Central memory CD4-positive, alpha-beta T cell (primary cell): Measurements from ENCODE around the gene GLTPD2.

ENCODE experiments used
- DNase-seq: peaks from one replicate; pipeline ENCODE4 v3.0.0; 2022
- total RNA-seq, 3 experiments: gene quantifications; one replicate each; lab custom pipeline; 2026; lab: John Stamatoyannopoulos, UW

The GLTPD2 gene
- total RNA-seq, result 0 to 0.39 (median 0.04) reads per million in 3 experiments

GRCh38 chr17:4788807-4789700 lies at the start of gene GLTPD2:
Gene GLTPD2 (plus strand): TSS chr17:4788964. CDS start chr17:4789012, 48 bp downstream.
- no peak for DNase-seq

- DNase-seq, result peak; percentile 69
These were observed 49.4 kb upstream of the GLTPD2 start, which contains the start of the genes CXCL16 and ZMYND15 for GRCh38 chr17:4739122-4740024. Gene CXCL16 (minus strand): TSS chr17:4739928. CDS start chr17:4739339, 589 bp downstream. Gene ZMYND15 (plus strand): TSS chr17:4739833. CDS start chr17:4740549, 716 bp downstream.

- DNase-seq, result no peak
These were observed 48.8 kb upstream of the GLTPD2 start for GRCh38 chr17:4740025-4740351.

DNA sequence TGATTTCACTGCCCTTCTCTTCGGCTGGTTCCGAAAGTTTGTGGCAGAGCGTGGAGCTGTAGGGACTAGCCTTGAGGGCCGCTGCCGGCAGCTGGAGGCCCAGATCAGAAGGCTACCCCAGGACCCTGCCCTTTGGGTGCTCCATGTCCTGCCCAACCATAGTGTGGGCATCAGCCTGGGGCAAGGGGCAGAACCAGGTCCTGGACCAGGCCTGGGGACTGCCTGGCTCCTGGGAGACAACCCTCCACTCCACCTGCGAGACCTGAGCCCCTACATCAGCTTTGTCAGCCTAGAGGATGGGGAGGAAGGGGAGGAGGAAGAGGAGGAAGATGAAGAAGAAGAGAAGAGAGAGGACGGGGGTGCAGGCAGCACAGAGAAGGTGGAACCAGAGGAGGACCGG lies 48.2 kb upstream of the GLTPD2 start:
- DNase-seq, result no peak

GRCh38 chr17:4741544-4741943 lies 47.2 kb upstream of the GLTPD2 start:
- no peak for DNase-seq

DNA sequence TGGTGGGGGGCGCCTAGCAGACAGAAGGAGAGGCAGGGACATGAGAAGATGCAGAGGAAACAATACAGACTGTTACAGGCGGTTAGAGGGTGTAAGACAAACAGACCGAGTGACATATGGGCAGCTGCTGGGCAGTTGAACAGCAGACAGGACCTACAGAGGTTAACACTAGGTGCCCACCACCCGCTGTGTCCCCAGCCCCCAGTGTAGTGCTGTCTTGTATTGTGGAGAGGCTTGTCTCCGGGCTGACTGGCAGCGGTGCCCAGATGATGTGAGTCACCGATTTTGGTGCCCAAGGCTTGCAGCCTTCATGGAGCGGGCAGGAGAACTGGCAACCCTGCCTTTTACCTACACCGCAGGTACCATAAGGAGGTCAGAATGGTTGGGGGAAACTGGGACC lies 46.6 kb upstream of the GLTPD2 start:
- DNase-seq, result no peak

DNA sequence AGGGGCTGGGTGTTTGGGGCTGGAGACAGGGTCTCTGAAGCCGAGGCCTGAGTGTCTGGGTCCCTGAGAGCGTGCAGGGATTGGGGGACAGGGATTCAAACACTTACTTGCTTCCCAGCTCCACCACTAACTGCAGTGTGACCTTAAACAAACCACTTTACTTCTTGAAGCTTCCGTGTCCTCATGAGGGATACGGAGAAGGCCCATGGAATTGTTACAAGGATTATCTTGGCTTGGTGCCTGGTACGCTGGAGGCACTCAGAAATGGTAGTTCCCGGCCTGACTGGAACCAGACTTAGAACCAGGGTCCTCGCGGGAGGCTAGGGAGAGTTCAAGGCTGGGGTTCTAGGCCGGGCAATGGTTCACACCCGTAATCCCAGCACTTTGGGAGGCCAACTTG lies 46.1 kb upstream of the GLTPD2 start:
- no peak for DNase-seq

GRCh38 chr17:4743216-4743615 lies 45.5 kb upstream of the GLTPD2 start:
- DNase-seq, result no peak

- no peak for DNase-seq
These were observed 44.9 kb upstream of the GLTPD2 start for GRCh38 chr17:4743898-4744297.

DNA sequence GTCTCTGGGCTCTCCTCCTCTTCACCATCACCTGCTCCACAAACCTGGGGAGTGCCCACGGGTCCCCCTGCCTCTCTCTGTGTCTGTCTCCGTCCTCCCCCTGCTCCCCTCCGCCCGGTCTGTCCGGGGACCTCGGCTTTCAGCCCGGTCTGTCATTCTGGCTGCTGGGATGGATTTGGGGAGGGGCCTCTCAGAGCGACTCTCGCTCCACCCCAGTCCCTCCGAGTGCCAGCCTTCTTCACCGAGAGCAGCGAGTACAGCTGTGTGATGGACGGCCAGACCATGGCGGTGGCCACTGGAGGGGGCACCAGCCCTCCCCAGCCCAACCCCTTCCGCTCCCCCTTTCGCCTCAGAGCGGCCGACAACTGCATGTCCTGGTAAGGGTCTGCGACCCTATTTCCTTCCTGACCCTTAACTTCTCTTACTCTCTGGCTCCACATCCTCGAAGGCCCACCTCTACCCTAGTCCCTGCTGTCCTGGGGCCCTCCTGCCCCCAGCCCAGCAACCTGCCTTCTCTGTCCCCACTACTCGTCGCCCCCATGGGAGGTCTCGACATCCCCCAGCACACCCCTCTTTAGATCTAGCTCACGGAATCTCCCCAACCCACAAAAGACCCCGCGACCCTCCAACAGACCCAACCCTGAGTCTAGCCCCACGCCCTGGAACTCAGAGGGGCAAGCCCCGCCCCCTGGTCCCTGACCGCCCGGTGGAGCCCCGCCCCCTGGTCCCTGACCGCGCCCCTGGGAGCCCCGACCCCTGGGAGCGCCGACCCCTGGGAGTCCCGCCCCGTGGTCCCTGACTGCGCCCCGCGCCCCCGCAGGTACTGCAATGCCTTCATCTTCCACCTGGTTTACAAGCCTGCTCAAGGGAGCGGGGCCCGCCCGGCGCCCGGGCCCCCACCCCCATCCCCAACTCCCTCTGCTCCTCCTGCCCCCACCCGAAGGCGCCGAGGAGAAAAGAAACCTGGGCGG lies 43.5 kb upstream of the GLTPD2 start:
- no peak for DNase-seq

- DNase-seq, result peak; percentile 41
These were observed 40.9 kb upstream of the GLTPD2 start for GRCh38 chr17:4747847-4748246.

GRCh38 chr17:4748686-4749085 lies 40.1 kb upstream of the GLTPD2 start:
- DNase-seq, result no peak

GRCh38 chr17:4750606-4751005 lies 38.2 kb upstream of the GLTPD2 start:
- no peak for DNase-seq

GRCh38 chr17:4751932-4752331 lies 36.8 kb upstream of the GLTPD2 start:
- DNase-seq, result no peak

DNA sequence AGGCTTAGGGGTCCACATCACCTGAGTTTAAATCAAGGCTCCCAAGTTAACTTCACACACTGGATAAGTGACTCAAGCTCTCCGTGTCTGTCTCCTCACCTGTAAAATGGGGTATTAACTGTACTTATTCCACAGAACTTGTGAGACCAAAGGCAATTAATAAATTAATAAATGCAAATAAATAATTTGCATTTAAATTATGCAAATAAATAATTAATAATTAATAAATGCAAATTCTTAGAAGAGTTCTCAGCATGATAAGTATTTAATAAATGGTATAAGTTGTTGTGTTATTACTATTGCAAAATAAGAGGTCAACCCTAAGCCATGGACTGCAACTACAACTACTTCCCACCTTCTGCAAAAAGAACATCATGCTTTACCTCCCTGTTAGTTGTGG lies 35.4 kb upstream of the GLTPD2 start:
- no peak for DNase-seq

GRCh38 chr17:4759776-4760236 lies 29.0 kb upstream of the GLTPD2 start:
- no peak for DNase-seq

GRCh38 chr17:4764595-4764994 lies 24.2 kb upstream of the GLTPD2 start:
- DNase-seq, result no peak

DNA sequence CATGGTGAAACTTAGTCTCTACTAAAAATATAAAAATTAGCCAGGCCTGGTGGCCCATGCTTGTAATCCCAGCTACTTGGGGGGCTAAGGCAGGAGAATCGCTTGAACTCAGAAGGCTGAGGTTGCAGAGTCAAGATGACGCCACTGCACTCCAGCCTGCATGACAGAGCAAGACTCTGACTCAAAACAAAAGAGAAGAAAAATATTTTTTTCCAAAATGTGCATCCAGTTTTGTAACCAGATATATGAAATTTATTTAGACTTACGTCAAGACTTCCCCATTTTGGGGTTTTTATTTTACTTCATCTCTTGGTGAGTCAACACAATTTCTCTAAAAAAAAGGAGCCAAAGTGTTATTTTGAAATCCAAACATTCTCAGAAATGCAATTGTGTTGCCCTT lies 22.6 kb upstream of the GLTPD2 start:
- no peak for DNase-seq

GRCh38 chr17:4766723-4767122 lies 22.0 kb upstream of the GLTPD2 start:
- no peak for DNase-seq

- no peak for DNase-seq
These were observed 20.5 kb upstream of the GLTPD2 start for GRCh38 chr17:4768298-4768697.

GRCh38 chr17:4769628-4770027 lies 19.1 kb upstream of the GLTPD2 start:
- no peak for DNase-seq
